GM18507 (cell line): Measurements from ENCODE around the gene GDNF.
A peak's percentile ranks its signal among the peaks of the same experiment; 100 is the strongest.
"Not testable (repeated sequence)": the region's sequence is repeated elsewhere in the genome, so short reads cannot be mapped to it uniquely, and the experiment has no call there.

Source experiments
- DNase-seq: peaks from one replicate; pipeline ENCODE4 v3.0.0; 2011; ENCODE audit warnings: low read depth; ENCODE audit not compliant: insufficient read length; ENCODE audit errors: extremely low spot score
- FAIRE-seq: peaks from 2 replicates; lab custom pipeline; 2011; peaks lifted over from hg19 to GRCh38; lab: Jason Lieb, UNC

The GDNF gene, protein sequence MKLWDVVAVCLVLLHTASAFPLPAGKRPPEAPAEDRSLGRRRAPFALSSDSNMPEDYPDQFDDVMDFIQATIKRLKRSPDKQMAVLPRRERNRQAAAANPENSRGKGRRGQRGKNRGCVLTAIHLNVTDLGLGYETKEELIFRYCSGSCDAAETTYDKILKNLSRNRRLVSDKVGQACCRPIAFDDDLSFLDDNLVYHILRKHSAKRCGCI

DNA sequence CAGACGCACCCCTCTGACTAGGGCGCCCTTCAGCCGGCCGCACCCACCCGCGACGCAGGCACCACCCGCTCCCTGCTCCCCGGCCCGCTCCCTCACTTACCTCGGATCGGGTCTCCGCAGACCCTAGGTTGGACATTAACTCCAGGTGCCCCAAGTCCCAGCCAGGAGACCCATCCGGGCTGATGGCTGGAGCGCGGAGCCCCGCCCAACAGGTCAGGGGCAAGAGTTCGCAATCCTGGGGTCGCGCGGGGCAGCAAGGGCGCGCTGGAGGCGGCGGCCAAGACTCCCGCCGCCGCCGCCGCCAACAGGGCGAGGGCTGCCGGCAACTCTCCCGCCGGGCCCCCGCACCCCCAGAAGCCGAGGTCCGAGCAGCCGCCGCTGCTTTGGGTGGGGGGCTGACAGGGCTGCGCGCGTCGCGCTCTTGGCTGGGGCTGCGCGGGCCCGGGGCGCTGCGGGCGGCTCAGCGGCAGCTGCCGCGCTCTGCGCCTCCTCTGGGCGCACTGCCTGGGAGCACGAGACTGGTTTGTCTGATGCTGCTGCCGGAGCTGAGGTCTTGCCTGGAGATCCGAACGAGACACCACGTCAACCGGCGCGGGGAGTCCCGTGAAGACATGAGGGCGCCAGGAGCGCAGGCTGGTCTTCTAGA, at the start of gene GDNF:
Gene GDNF, minus strand, starts transcription at position 635 of the 646 bp plus-strand sequence. CDS start 5,245 bp downstream, outside the sequence.
- no peak for FAIRE-seq
- no peak for DNase-seq

DNA sequence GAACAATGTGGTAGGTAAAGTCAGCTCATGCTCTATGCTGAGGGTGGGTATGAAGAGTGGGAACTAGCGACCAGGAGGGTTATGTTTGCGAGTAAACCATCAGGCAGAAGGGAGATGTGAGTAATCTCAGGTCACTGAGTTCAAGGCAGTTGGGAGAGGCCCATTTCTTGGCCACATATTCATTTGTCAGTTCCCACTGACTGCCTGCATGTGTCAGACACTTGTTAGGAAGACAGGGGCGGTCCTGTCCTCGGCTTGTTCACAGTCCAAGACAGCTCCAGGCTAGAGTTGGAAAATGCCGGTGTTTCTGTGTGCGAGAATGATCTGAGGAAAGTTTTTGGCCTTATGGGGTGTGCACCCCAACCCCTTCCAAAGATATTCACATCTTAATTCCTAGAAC, 48.6 kb upstream of the GDNF start:
- no peak for DNase-seq
- FAIRE-seq = no peak

DNA sequence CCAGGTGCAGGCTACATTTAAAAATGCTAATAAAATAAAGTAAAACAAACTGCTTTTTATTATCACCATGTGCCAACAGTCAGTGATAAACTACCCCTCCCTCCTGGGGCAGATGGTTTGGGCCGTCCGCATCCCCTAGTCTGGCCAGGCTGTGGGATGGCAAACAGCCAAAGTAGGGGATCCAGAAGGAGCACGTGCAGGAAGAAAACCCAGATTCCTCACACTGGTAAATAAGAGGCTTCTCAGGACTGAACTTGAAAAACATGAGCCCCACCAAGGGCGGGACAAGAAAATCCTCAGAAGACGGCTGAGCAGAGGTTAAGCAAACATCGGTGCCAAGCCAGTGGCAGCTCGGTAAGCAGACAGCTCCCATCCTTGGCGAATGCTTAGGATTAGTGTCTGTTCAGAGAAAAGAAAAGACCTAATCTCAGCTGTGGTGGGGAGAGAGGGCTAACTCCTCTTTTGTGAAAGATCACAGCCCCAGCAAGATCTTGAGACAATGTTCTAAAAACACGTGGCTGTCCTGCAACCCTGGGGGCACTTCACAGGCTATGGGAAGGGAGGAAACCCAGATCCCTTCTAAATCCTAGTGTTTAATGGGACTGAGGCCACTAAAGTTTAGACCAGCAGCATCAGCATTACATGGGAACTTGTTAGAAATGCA, 46.5 kb upstream of the GDNF start:
- FAIRE-seq = no peak
- DNase-seq = no peak

DNA sequence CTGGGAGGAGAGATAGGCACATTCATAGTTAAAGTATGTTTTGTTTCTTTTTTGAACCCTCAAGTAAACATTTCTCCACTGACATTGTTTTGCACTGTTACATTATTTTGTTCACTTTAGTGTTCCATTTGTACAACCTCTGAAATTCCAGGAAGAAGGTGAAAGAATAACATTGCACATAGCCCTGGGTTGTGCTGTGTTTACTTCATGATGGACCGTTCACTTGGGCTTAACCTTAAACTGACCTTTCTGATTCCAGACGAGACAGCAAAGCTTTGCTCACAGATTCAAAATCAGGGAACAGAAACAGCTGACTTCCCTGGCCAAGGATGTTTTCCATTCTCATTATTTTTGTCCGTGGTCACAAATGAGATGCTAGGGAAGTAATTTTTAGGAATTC, 42.8 kb upstream of the GDNF start:
- DNase-seq (no peak), FAIRE-seq (no peak)

DNA sequence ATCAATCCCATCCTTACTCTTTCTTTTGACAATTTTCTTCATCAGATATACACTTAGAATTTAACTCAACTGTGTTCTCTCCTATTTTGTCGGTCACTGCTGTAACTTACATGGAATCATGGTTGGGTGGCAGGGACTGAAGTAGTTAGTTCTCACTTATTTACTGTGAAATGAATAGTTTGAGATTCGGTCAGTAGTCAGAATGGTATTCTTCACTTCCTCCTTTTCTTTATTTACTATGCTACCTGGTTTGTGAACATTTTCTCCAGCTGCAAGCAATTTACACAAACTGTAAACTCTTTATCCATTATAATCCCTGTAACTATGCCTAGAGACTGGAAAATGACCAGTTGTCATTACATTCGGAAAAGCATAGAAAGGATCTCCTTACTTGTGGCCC, 41.5 kb upstream of the GDNF start:
- DNase-seq (no peak), FAIRE-seq (no peak)

DNA sequence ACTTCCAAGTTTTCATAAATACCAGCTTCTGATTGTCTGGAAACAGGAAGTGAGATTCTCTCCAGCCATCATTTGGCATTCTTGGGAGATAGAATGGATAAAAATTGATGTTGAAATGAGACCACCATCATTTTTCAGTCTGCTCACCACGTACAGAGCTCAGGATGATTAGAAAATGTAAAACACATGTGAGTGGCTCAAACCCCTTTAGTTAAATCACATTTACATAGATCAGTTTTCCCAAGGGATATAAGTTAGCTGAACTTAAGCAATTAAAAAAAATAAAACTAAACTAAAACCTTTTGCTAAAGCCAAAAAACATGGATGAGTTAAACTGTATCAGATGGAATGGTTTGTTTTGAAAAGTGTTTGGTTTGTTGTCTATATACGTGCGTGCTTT, 37.1 kb upstream of the GDNF start:
- FAIRE-seq (no peak), DNase-seq (no peak)

DNA sequence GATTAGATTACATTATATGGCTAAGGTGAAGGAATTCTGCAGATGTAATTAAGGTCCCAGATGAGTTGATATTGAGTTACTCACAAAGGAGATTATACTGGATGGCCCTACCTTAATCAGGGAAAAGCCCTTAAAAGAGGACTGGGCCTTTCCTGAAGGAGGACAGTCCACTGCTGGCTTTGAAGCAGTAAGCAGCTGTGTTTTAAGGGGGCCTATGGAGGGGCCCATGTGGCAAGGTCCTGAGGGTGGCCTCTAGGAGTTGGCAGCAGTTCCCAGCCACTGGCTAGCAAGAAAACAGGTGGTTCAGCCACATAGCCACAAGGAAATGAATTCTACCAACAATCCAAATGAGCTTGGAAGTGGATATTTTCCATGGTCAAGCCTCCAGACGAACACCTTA, 36.4 kb upstream of the GDNF start:
- DNase-seq = no peak
- FAIRE-seq = no peak

DNA sequence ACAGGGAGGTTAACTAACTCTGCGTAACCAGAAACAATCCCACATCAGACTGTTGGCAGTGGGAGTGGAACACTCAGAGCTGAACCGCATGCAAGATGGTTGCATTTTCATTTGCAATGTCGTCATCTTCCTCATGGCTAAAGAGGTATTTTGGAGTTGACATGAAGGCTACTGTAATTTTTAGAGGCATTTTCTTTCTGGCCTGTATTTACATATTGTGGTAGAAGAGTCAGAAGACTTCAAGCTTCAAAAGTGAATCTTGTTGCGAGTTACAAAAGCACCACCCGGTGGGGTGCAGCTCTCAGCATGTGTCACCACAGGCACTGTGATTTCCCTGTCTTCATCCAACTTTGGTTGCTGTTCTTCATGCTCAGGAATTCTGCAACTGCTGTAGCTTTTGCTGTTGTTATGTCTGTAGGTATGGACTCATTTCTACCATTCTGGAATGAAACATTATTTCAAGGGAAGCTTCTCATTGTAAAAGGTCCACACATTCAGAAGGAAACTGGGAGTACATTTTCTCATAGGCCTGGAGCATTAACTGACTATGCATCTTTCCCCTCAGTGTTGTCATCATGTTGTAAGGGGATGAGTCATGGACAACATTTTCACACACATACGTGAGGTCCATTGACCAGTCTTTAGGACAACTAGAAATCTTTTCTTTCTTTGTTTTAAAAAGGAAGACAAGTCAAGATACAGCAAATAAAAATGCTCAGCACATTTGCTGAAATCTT, 35.4 kb upstream of the GDNF start:
- FAIRE-seq (no peak), DNase-seq (no peak)

DNA sequence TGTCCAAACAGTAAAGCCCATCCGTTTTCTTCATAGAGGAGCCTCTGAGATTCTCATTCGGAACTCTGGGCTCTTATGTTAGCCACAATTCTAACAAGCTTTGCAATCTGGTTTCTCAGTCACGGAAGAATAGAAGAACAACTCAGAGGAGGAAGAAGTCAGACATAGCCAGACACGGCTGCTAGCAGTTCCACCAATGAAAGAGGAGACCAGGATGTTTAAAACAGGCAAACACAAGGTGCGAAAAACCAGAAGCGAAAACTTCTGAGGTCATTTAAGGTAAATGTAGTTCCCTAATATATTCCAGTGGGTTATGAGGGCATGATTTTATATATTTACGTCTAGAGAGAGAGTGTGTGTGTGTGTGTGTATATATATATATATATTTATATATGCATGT, 34.1 kb upstream of the GDNF start:
- DNase-seq = no peak
- FAIRE-seq = no peak

DNA sequence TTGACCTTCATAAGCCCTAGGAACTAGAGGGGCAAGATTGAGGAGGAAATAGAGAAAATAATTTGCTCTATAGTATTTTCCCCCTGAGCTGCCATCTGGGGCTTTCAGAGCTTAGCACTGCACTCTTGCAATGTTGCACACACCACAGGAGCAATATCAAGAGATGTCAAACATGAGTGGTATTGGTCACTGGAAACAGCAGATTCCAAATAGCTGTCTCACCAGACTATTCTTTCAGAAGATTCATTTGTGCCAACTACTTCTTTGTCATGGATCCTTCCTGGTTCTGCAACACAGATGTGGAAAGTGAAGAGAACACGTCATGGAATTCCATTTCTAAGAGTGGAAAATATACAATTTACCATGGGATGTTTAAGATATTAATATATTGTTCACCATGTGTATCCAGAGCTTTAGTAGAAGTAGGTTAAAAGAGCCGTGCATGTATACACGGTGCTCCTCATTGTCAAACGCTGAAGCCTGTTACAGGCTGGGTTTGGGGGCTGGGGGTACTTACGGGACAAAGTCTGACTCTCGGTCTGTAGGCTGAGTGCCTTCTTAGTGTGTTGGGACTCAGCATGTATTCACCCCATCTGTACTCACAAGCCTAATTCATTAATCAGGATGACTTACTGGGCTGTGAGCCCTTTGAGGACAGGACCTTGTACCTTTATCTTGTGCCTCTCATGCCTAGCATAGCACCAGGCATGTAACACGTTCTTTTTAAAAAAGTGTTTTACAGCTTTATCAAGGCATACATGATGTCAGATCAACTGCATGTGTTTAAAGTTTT, 31.4 kb upstream of the GDNF start:
- FAIRE-seq (no peak), DNase-seq (no peak)

DNA sequence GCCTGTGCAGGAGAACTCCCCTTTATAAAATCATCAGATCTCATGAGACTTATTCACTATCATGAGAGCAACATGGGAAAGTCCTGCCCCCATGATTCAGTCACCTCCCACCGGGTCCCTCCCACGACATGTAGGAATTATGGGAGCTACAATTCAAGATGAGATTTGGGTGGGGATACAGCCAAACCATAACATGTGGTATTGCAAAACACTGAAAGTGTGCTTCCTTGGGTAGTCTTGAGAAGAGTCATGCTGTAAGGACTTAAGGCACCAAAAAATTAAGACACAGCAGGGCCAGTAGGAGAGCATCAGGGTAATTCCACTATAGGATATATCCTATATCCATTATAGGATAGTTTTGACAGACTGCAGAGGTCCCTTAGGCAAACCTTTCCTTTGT, 29.4 kb upstream of the GDNF start:
- FAIRE-seq = no peak
- DNase-seq = no peak

DNA sequence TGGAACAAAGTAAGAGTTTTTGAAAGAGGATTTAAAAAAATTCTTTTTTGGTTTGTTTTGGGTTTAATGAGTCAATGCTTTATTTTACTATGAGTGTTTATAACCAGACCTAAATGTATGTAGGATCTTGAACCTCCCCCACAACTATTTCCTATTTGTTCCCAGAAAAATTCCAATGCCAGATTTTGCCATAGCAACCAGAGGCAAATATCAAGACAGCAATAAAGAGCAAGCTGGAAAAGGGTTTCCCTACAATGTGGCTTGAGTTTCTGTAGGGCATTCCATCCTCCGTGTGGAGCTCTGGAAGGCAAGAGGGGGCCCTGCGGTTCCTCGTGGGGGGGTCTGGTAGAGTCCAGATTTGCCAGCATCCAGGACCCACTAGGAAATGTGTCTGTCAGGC, 27.8 kb upstream of the GDNF start:
- DNase-seq (no peak), FAIRE-seq (no peak)

DNA sequence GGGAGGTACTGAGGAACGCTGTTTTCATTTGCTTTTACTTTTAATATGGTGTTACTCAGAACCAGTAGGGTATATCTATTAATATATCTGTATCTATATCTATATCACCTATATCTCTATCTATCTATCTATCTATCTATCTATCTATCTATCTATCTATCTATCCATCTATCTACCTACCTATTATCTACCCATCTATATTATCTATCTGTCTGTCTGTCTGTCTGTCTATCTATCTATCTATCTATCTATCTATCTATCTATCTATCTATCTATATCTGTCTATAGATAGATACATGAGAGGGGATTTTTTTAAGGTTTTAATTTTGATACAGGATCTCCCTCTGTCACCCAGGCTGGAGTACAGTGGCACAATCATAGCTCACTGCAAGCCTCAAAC, 23.1 kb upstream of the GDNF start:
- FAIRE-seq, DNase-seq: not testable (repeated sequence)

DNA sequence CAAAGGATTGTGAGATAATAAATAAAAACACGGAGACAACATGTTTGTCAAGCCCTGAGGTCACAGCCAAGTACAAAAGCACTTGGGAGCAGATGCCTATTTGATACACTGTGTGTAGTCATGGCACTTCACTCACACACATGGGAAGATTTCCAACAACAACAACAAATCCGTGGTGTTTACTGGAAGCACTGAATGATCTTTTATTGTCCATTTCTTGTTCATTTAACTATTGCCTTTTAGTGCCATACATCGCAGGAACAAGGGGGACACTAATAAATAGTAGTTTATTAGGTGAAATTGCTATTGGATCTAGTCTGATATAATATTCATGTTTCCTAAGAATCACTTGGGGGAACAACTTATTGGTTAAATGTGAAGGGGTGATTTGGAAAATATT, 20.4 kb upstream of the GDNF start:
- FAIRE-seq (no peak), DNase-seq (no peak)

DNA sequence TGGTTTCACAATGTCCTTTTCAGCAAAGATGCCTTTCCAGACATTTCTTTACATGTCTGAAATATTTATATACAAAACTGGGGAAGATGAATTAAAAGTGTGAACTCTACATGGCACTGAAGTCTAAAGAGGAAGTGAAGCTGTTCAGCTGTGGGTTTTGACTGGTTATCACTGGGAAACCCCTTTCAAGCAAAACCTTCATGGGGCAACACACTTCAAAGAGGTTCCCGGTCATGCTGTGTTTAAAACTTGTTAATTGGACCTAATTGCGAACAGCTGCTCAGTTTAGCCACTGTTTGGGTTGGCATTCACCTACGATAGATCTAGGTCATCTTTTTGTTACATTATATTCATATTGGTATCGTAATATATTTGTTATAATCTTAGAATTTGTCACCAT, 20.0 kb upstream of the GDNF start:
- FAIRE-seq (peak; percentile 86), DNase-seq (peak; percentile 35)

DNA sequence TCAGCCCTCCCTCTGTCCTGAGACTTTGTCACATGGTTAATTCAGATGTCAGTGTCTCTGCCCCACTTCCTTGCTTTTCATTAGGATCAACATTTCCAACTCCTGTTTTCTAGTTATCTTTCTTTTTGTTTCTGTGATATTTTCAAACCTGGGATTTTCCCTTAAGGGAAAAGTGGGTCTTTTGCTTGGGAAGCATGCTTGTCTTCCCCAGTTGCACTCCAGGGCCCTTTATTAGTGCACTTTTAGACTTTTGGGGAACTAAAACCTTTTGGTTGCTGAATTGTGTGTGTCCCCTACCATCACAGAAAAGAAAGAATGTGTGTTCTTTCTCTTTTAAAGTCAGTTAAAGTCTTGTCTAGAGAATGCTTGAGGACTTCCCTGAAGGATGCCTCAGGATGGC, 18.4 kb upstream of the GDNF start:
- DNase-seq (no peak), FAIRE-seq (no peak)

DNA sequence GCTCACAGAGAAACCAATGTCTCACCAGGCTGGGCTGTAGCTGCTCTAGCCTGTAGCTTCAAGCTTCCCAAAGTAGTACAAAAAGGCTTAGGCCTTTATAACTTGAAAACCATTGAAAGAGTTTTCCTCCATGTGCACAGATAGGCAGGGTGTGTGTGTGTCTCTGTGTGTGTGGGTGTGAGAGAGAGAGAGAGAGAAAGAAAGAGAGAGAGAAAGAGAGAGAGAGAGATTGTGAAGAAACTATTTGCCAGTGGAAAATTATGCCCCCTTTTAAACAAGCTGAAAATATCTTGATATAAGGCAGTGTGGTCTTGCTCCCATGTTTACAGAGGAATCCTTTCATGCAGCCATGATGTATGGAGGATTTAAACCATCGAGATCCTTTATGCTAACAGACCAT, 17.9 kb upstream of the GDNF start:
- FAIRE-seq = no peak

DNA sequence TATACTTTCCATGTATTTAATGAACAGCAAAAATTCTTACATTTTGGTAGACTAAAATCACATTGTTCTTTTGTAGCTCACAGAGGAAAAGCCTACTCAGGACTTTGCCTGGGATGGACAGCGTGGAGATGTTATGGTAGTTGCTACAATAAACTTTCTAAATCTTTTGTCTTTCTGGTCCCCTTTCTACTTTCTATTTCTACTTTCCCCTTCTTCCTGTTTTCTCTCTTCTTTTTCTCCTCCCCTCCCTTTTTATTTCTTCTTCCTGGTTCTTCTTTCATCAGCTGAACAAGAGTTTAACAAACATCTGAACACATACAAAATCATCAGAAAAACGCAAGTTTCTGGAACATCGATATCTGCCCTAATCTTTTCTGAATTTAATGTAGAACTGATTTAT, 15.6 kb upstream of the GDNF start:
- FAIRE-seq = no peak
- no peak for DNase-seq

More for the DNA sequence above, 17.9 kb upstream of the GDNF start:
- no peak for DNase-seq

DNA sequence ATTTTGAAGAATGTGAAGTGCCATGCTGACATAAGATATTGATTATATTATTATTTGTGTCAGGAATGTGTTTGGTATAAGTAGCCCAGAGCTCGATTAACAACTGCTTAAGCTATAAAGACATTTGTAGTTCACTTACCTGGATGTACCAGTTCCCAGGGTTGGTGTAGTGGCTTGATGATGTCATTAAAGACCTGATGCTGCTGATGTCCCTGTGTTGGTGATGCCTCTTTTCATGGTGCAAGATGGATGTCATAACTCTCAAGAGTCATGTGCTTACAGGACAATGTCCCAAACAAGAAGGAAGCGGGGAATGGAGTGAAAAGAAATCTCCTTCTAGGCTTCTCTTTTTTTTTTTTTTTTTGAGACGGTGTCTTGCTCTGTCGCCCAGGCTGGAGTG, 11.5 kb upstream of the GDNF start:
- FAIRE-seq = no peak
- no peak for DNase-seq
